ENCODE results near the gene ULK4. TPM values are rescaled to one million over a fixed set of nuclear protein-coding genes. Genes with fewer than 3 reads are reported as not detected.

The ULK4 gene
- total RNA-seq, 1 experiment from 2014 or later, result 8.7 TPM

DNA sequence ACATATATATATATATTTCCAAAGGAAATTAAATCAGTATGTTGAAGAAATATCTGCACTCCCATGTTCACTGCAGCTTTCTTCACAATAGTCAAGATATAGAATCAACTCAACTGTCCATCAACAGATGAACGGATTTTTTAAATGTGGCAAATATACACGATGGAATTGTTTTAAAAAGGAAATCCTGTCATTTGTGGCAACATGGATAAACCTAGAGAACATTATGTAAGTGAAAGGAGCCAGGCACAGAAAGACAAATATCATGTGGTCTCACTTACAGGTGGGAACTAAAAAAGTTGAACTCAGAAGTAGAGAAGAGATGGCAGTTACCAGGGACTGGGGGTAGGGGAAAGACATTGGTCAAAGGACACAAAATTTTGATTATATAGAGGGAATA lies 253.7 kb downstream of the ULK4 start:
- peaks cover 7% of the 10 kb centered on the region for H3F3A ChIP-seq (ENCODE audit: insufficient read depth, low read depth)
- ChIA-PET CTCF (no interaction called here), POLR2A (ENCODE audit: unreplicated experiment) (no interaction called here)
- BruUV-seq (replicated peaks), result no TSS peak
- DNase-seq, result no peak
- no peaks in the 10 kb centered on the region for H3K36me3 ChIP-seq (ENCODE audit: low read depth)
- intact Hi-C loops (cut with micrococcal nuclease; ENCODE audit: unreplicated experiment), result no loop called here
- no peak overlapping the region for H3K27ac ChIP-seq
- H3K4me1 ChIP-seq (replicated peaks; ENCODE audit: insufficient read depth), result peaks cover 16% of the 10 kb centered on the region
- H3K4me2 ChIP-seq, result no peak overlapping the region
- H2AFZ ChIP-seq, result no peak overlapping the region
- no peaks in the 10 kb centered on the region for H3K79me2 ChIP-seq (ENCODE audit: low read depth)
- TF ChIP-seq, protein P1, sequence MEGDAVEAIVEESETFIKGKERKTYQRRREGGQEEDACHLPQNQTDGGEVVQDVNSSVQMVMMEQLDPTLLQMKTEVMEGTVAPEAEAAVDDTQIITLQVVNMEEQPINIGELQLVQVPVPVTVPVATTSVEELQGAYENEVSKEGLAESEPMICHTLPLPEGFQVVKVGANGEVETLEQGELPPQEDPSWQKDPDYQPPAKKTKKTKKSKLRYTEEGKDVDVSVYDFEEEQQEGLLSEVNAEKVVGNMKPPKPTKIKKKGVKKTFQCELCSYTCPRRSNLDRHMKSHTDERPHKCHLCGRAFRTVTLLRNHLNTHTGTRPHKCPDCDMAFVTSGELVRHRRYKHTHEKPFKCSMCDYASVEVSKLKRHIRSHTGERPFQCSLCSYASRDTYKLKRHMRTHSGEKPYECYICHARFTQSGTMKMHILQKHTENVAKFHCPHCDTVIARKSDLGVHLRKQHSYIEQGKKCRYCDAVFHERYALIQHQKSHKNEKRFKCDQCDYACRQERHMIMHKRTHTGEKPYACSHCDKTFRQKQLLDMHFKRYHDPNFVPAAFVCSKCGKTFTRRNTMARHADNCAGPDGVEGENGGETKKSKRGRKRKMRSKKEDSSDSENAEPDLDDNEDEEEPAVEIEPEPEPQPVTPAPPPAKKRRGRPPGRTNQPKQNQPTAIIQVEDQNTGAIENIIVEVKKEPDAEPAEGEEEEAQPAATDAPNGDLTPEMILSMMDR (conservative IDR thresholded peaks at IDR 0.05), result no peak
- no peak for TF ChIP-seq EZH2 (IDR thresholded peaks at IDR 0.05; ENCODE audit: low read depth)
- H3K4me3 ChIP-seq, result no peak overlapping the region
- H3K9me2 ChIP-seq (ENCODE audit: insufficient read depth), result no peaks in the 10 kb centered on the region
- H3K9me3 ChIP-seq (ENCODE audit: insufficient read depth, low read depth), result no peaks in the 10 kb centered on the region
- H3K27me3 ChIP-seq (ENCODE audit: insufficient read depth, low read depth), result no peaks in the 10 kb centered on the region
- H4K20me1 ChIP-seq (ENCODE audit: insufficient read depth), result no peaks in the 10 kb centered on the region

DNA sequence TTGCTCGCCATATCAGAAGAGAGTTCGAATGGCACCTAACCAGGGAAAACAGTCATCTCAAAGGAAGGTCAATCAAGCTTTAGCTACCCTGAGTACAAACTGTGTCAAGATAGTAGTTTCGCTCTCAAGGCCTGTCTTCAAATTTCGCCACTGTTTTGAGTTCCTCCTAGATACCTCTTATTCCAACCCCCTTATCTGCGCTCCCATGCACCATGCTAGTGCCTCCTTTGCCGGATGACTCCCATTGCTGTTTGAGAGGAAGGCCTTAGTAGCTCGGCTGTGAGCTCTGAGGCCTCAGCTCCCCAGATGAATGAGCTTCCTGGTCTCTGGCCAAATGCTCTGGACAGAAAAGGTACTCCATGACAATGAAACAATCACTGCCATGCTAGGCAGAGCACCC lies 256.0 kb downstream of the ULK4 start:
- Histone ChIP-seq H3K27ac (no peak overlapping the region), H4K20me1 (ENCODE audit: insufficient read depth) (no peaks in the 10 kb centered on the region), H3K4me2 (no peak overlapping the region), H2AFZ (no peak overlapping the region), H3K9me3 (ENCODE audit: insufficient read depth, low read depth) (no peaks in the 10 kb centered on the region), H3K79me2 (ENCODE audit: low read depth) (no peaks in the 10 kb centered on the region), H3K36me3 (ENCODE audit: low read depth) (no peaks in the 10 kb centered on the region), H3K4me3 (no peak overlapping the region), H3F3A (ENCODE audit: insufficient read depth, low read depth) (peaks cover 7% of the 10 kb centered on the region), H3K9me2 (ENCODE audit: insufficient read depth) (no peaks in the 10 kb centered on the region; the same call in 1 of the 2 replicates), H3K4me1 (replicated peaks; ENCODE audit: insufficient read depth) (peaks cover 7% of the 10 kb centered on the region; the same call in 1 of the 2 replicates), H3K27me3 (ENCODE audit: insufficient read depth, low read depth) (no peaks in the 10 kb centered on the region)
- BruUV-seq (replicated peaks), result no TSS peak
- intact Hi-C loops (cut with micrococcal nuclease; ENCODE audit: unreplicated experiment), result no loop called here
- CTCF ChIA-PET, result no interaction called here
- TF ChIP-seq, protein P1 (conservative IDR thresholded peaks at IDR 0.05), result no peak
- TF ChIP-seq EZH2 (IDR thresholded peaks at IDR 0.05; ENCODE audit: low read depth), result no peak
- POLR2A ChIA-PET (ENCODE audit: unreplicated experiment), result no interaction called here
- DNase-seq, result no peak

DNA sequence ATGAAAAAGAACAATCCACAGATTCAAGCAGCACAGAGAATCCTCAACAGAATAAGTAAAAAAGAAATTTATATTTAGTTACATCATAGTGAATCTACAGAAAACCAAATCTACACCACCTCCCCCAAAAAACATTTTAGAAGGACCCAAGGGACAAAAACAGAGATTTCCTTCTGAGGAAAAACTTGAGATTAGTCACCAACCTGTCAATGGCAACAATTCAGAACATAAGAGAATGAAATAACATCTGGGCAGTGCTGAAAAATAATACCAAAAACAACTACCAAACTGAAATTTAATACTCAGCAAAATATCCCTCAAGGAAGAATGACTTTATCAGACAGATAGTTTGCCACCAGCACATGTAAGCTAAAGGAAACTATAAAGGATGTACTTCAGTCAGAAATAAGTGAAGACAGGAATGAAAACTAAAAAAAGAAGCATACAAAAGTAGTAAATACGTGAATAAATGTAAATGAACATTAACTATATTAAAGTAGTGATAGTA lies 260.7 kb downstream of the ULK4 start:
- no peak overlapping the region for H3K4me3 ChIP-seq
- intact Hi-C loops (cut with micrococcal nuclease; ENCODE audit: unreplicated experiment), result no loop called here
- H3F3A ChIP-seq (ENCODE audit: insufficient read depth, low read depth), result no peaks in the 10 kb centered on the region
- TF ChIP-seq, protein P1 (conservative IDR thresholded peaks at IDR 0.05), result no peak
- no peak for TF ChIP-seq EZH2 (IDR thresholded peaks at IDR 0.05; ENCODE audit: low read depth)
- no peaks in the 10 kb centered on the region for H3K9me3 ChIP-seq (ENCODE audit: insufficient read depth, low read depth)
- H3K4me1 ChIP-seq (replicated peaks; ENCODE audit: insufficient read depth), result no peaks in the 10 kb centered on the region
- no peaks in the 10 kb centered on the region for H3K27me3 ChIP-seq (ENCODE audit: insufficient read depth, low read depth)
- no peaks in the 10 kb centered on the region for H3K36me3 ChIP-seq (ENCODE audit: low read depth)
- ChIA-PET POLR2A (ENCODE audit: unreplicated experiment) (no interaction called here), CTCF (no interaction called here)
- no peaks in the 10 kb centered on the region; the same call in 1 of the 2 replicates for H3K9me2 ChIP-seq (ENCODE audit: insufficient read depth)
- DNase-seq, result no peak
- no peak overlapping the region for H3K4me2 ChIP-seq
- no peaks in the 10 kb centered on the region; the same call in 1 of the 2 replicates for H3K79me2 ChIP-seq (ENCODE audit: low read depth)
- no peak overlapping the region for H3K27ac ChIP-seq
- no peak overlapping the region for H2AFZ ChIP-seq
- BruUV-seq (replicated peaks), result no TSS peak
- H4K20me1 ChIP-seq (ENCODE audit: insufficient read depth), result no peaks in the 10 kb centered on the region
